ENCODE measurements around the gene MS4A10.

DNA sequence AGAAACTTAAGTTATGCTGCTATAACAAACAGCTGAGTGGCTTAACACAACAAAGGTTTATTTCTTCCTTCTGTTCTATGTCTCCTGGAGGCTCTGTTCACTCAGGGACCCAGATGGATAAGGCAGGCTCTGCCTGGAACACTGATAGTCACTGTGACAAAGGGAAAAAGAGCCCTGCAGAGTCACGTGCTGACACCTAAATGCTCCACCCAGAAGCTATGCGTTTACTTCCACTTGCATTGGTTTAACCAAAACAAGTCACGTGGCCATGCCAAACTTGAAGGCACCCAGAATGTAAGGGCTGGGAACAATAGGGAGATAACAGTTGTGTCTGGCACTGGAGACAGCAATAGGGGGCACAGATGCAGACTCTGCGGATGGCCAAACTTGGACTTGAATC, 31.8 kb upstream of the MS4A10 start:
- TF ChIP-seq, protein P1, sequence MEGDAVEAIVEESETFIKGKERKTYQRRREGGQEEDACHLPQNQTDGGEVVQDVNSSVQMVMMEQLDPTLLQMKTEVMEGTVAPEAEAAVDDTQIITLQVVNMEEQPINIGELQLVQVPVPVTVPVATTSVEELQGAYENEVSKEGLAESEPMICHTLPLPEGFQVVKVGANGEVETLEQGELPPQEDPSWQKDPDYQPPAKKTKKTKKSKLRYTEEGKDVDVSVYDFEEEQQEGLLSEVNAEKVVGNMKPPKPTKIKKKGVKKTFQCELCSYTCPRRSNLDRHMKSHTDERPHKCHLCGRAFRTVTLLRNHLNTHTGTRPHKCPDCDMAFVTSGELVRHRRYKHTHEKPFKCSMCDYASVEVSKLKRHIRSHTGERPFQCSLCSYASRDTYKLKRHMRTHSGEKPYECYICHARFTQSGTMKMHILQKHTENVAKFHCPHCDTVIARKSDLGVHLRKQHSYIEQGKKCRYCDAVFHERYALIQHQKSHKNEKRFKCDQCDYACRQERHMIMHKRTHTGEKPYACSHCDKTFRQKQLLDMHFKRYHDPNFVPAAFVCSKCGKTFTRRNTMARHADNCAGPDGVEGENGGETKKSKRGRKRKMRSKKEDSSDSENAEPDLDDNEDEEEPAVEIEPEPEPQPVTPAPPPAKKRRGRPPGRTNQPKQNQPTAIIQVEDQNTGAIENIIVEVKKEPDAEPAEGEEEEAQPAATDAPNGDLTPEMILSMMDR (conservative IDR thresholded peaks at IDR 0.05 in 1 of 2, IDR thresholded peaks at IDR 0.05 in 1 of 2; ENCODE audit: extremely low read depth in 1 of 2, insufficient read depth in 1 of 2, low read depth in 1 of 2, low read length in 2 of 2): no peak
- no peak for TF ChIP-seq EZH2 (IDR thresholded peaks at IDR 0.05; ENCODE audit: borderline replicate concordance, low read length)
